ENCODE measurements around the gene DUSP2.

DUSP2 gene

DNA sequence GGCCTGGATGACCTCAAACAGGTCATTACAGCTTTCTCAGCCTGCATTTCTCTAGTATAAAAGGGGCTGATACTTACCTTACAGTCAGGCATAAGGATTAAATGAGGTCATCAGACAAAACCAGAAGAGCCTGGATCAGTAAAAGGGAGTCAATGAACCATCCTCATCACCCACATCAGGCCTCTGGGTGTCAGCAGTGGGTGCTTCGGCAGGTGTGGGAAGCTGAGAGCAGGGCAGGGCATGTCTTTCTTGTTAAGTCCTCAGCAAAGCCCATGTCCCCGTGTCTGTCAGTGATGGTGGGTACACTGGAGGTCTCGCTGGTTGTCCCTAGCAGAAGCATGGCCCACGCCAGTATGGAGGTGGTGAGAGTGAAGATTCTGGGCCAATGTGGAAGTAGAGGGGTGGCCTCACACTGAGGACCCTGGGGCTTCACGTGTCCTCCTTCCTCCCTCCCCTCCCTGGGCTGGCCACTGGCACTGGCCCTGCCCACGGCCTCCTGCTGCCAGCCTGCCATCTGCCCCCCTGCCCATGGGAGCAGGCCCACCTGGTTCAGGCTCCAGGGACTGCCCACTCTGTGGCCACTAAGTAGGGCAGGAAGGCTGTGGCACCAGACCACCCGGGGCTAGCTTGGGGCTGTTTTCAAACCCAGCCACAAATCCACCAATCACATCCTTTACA is 33.3 kb downstream of the DUSP2 start:
- TF ChIP-seq GATA2 (IDR thresholded peaks at IDR 0.05; ENCODE audit: low read depth, low read length) = no peak
- no peak for TF ChIP-seq GATA3 (IDR thresholded peaks at IDR 0.05; ENCODE audit: low read depth, low read length)

DNA sequence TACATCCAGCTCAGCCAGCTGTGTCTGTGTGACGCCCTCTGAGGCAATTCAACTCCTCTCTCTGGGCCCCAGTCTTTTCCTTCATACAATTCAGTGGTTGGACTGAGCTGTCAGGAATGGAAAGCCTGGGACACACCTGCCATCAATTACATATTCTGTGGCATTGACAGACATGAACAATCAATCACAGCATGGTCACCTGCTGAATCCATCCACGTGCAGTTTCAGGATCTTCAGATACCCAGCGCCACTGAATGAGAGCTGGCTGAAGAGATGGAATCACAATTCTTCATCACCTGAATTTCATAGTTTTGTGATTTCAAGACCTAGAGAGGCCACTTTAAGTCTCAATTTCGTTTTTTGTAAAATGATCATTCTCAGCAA is 34.0 kb downstream of the DUSP2 start:
- TF ChIP-seq GATA3 (IDR thresholded peaks at IDR 0.05; ENCODE audit: low read depth, low read length) = no peak
- no peak for TF ChIP-seq GATA2 (IDR thresholded peaks at IDR 0.05; ENCODE audit: low read depth, low read length)

DNA sequence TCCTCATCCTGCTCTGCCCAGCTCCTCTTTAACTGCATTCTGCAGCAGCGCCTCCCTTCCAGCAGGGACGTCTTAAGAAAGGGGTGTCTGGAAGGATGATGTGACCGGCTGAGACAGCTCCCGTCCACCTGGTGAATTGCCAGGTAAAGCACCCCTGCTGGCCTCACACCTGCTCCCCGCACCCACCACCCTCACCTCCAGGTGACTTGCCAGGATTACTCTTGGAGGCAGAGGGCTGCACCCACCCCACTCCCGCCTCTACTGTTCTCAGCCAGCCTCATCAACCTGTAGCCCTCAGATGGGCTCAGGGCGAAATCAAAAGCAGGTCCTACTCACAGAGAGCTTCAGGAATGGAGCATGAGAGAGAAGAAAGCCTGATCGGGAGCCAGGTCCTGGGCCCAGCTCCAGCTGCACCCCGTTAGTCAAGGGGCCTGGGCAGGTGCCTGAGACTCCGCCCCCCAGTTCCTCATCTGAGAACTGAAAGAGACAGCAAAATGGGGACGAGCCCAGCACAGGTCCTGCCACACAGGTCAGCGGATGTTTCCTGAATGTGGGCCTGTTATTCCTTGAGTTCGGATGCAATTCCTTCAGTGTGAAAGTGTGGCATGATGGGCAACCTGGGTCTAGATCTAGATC is 34.5 kb downstream of the DUSP2 start:
- TF ChIP-seq GATA2 (IDR thresholded peaks at IDR 0.05; ENCODE audit: low read depth, low read length) = no peak
- TF ChIP-seq GATA3 (IDR thresholded peaks at IDR 0.05; ENCODE audit: low read depth, low read length) = no peak

DNA sequence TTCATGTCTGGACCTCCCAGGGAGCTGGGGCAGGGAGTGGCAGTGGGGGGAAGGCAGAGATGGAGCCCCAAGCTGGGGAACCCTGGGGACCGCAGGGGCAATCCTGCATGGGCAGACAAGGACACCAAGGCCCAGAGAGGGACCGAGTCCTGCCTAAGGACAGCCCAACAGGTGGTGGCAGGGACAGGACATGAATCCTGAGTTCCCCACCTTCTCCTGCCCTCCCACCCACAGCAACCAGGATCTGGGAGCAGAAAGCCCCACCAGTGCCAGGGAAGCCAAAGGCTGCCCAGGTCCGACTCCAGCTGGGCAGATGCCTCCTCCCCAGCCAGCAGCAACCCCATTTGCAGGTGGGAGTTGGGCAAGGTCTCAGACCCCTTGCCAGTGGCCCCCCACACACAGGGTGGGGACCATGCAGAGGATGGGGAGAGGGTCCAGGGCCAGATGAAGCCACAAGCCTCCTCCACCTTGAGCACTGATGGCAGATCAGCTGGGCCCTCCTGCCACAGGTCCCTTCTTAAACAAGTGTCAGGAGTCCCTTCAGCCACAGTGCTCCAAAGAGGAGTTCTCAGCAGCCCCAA is 35.2 kb downstream of the DUSP2 start:
- TF ChIP-seq GATA2 (IDR thresholded peaks at IDR 0.05; ENCODE audit: low read depth, low read length) (no peak), GATA3 (IDR thresholded peaks at IDR 0.05; ENCODE audit: low read depth, low read length) (no peak)

DNA sequence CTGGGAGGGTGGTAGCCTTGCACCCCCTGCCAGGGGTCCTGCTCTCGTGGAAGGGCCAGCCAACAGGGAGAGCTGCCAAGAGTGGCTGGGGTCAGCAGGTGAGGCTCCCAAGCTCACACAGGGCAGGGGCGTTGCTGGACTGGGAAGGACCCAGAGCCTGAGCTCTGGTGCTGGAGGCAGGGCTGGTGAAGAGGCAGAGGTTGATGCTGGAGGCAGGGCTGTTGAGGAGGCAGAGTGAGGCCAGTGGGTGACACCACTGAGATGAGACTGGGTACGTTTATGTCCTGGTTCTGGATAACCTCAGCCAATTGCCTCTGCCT is 35.9 kb downstream of the DUSP2 start:
- TF ChIP-seq GATA2 (IDR thresholded peaks at IDR 0.05; ENCODE audit: low read depth, low read length) (no peak), GATA3 (IDR thresholded peaks at IDR 0.05; ENCODE audit: low read depth, low read length) (no peak)

DNA sequence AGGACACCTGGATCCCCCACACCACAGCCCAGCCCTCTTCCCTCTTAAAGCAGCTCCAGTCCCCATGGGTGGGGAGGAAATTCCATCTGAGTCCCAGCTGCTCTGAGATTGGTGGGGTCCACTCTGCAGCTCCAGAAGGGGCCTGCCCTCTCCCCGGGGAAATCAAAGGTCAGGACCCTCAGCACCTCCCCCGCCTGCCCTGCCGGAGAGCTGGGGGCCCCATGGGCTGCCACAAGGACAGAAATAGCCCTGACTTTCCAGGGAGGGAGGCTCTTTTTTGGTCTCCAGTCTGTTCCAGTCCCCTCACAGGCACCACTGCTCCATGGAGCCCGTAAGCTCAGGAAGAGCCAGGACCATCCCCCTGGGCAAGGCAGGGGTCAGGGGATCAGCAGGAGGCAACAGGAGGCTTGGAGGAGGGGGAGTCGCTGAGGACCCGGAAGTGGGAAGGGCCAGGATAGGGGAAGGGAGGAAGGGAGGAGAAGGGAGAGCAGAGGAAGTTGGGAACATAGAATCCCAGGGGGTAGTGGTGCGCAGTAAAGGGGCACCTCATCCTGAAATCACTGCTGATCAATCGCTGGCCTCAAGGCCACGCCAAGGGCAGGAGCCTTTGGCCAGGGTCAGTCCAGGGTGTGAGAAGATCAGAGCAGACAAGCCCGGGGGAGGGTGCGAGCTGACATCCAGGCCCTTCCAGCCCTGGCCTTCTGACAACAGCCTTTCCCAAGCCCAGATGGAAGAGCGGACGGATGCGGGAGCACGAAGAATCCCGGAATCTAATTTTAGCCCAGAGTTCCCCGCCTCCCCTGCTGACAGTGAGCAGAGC is 36.5 kb downstream of the DUSP2 start:
- no peak for TF ChIP-seq GATA2 (IDR thresholded peaks at IDR 0.05; ENCODE audit: low read depth, low read length)
- no peak for TF ChIP-seq GATA3 (IDR thresholded peaks at IDR 0.05; ENCODE audit: low read depth, low read length)

DNA sequence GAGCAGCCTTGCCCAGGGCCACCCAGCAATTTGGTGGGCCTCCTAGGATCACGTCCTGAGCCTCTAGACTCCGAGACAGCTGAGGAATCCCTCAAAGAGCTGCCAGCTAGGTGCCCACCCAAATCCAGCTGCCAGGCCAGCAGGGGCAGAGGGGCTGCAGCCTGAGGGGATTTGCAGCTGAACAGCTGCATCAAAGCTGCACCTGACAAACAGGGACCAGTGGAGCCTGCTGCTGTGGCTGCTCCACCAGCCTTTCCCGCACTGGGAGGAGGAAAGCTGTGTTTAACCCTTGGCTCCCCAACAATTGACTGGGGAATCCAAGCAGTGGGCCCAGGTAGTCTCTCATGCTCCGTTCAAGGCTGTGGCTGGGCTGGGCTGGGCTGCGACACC is 37.1 kb downstream of the DUSP2 start:
- no peak for TF ChIP-seq GATA3 (IDR thresholded peaks at IDR 0.05; ENCODE audit: low read depth, low read length)
- no peak for TF ChIP-seq GATA2 (IDR thresholded peaks at IDR 0.05; ENCODE audit: low read depth, low read length)

DNA sequence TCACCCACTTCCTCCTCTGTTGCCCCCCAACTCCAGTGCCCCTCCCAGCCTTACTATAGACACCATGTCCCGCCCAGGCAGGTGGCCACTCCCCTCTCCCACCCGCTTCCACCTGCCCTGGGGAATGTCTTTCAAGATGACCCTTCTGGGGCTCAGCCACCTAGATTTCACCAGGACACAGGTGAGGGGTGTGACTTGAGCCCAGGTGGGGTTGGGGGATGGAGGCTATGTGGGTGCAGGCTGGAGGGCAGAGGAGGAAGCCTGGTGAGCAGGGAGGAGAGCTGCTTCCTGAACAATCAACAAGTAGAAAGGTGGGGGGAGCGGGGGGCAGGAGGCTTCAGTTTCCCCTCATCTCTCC is 37.6 kb downstream of the DUSP2 start:
- TF ChIP-seq GATA2 (IDR thresholded peaks at IDR 0.05; ENCODE audit: low read depth, low read length) (no peak), GATA3 (IDR thresholded peaks at IDR 0.05; ENCODE audit: low read depth, low read length) (no peak)

DNA sequence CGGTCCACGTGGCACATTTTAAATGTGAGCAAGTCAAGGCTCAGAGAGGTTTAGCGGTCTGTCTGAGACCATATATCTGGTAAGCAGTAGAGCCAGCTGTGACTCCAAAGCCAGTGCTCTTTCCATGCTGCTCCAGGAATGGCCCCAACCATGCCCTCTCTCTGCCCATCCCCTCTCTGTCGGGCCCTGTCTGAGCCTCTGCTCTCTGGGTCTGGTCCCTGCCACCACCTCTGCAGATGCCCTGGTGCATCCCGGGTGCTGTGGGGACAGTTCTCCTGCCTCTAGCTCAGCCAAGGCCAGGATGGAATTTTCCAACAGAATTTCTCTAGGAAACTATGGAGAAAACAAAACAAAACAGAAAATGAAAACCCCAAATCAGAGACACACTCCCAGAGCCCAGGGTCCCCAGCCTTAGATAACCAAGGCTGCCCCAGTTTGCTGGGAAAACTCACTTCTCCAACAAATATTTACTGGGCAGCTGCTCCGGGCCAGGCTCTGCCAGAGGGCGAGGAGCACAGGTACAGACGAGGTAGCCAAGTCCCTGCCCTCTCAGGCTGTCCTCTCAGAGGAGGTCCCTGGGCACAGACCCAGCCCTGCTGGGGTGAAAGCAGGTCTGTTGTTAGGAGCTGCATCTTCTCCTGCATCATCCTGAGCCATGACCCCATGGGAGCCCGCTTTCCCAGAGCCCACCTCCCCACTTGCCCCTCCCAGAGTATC is 38.1 kb downstream of the DUSP2 start:
- no peak for TF ChIP-seq GATA2 (IDR thresholded peaks at IDR 0.05; ENCODE audit: low read depth, low read length)
- TF ChIP-seq GATA3 (IDR thresholded peaks at IDR 0.05; ENCODE audit: low read depth, low read length) = no peak

DNA sequence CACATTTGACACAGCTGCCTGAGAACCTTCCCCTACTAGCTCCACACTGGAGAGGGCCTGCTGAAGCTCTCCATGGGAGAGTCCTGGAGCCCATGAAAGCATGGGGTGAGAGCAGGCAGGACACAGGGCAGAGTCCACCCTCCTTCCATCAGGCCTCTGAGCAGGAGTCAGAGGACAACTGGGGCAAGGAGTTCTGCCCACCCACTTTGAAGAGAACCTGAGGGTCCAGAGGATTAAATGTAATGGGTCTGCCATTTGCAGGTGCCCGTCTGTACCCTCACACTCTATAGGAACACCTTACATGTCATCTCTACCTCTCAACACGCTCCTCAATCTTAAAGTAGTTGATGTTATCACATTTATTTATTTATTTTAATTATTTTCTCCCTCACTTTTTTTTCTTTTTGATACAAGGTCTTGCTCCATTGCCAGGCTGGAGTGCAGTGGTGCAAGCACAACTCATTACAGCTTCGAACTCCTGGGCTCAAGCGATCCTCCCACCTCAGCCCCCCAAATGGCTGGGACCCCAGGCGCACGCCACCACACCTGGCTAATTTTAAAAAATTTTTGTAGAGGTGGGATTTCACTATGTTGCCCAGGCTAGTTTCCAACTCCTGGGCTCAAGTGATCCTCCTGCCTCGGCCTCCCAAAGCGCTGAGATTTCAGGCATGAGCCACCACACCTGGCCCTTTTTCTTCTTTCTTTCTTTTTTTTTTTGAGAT is 39.1 kb downstream of the DUSP2 start:
- no peak for TF ChIP-seq GATA3 (IDR thresholded peaks at IDR 0.05; ENCODE audit: low read depth, low read length)
- TF ChIP-seq GATA2 (IDR thresholded peaks at IDR 0.05; ENCODE audit: low read depth, low read length) = no peak

DNA sequence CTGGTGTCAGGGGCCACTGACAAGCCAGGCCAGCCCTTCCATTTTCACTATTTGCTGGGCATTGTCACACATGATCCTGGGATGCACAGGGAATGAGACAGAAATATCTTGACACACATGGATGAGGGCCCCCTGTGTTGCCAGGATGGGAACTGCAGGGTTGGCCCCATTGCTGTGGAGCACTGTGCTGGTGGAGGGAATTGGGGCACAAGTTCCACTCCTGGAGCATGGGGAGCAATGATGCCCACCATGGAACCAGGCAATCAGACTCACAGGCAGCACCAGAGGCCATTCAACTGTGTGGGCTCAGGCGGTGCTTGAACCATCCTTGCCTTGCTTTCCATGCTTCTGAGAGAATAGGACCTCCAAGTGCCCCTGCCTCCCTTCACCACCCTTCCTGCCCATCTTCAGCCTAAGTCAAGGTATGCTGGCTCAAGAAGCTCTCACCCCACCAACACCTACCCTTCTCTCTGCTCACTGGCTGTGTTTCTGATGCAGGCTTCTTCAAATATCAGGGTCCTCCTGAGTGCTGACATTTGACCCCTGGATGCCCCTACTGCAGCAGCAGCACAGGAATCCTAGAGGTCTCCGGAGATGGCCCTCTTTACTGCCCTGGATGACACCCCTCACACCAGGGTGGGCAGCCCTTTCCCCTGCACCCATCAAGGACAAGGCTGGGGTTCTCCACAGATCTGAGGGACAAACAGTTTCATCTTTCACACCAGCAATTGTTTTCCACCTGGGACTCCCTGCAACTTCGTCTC is 39.9 kb downstream of the DUSP2 start:
- TF ChIP-seq GATA2 (IDR thresholded peaks at IDR 0.05; ENCODE audit: low read depth, low read length) (no peak), GATA3 (IDR thresholded peaks at IDR 0.05; ENCODE audit: low read depth, low read length) (no peak)

DNA sequence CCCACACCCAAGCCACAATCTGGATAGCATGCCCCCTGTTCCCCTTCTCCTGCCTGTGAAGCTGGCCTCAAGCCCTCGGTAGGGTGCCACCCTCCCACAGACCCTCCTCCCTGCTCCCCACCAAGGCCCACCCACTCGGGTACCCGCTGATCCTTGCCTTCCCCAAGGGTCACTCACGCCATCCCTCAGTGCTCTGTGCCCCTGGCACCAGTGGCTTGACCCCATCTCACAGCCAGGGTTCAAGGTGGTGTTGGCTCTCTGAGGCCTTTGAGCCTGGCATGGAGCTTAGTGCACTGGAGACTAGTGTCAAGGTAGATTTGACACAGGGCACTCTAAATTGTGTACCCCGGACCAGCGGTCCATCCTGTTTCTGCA is 40.8 kb downstream of the DUSP2 start:
- TF ChIP-seq GATA2 (IDR thresholded peaks at IDR 0.05; ENCODE audit: low read depth, low read length) (no peak), GATA3 (IDR thresholded peaks at IDR 0.05; ENCODE audit: low read depth, low read length) (no peak)
